BJ (cell line): ENCODE results near the gene SBF1. TPM values are rescaled to one million over a fixed set of nuclear protein-coding genes. Genes with fewer than 3 reads are reported as not detected.

Source experiments
- CTCF ChIA-PET: fragments of 350-600 bp; formaldehyde crosslinking; extraction: SDS; loops from one replicate; lab custom pipeline; 2021; ENCODE audit warnings: antibody characterized with exemption, inconsistent platforms; lab: Yijun Ruan, JAX
- POLR2A ChIA-PET: fragments of 300-600 bp; sonication (Branson Sonifier 250); formaldehyde crosslinking; extraction: SDS; loops from one replicate; lab custom pipeline; 2021; ENCODE audit warnings: antibody characterized with exemption; lab: Charles Lee
- DNase-seq: peaks from one replicate; pipeline ENCODE4 v3.0.0-alpha.2; 2011; ENCODE audit warnings: low read depth
- H3K27me3 ChIP-seq: 2 replicates; pipeline ENCODE4 v1.6.0; 2011; ENCODE audit warnings: low read length; ENCODE audit not compliant: control insufficient read depth, insufficient read depth
- H3K36me3 ChIP-seq: 2 replicates; pipeline ENCODE4 v1.5.1; 2011; ENCODE audit warnings: low read length; ENCODE audit not compliant: control insufficient read depth, insufficient read depth
- H3K4me3 ChIP-seq: 2 replicates; pipeline ENCODE4 v1.5.1; 2011; ENCODE audit warnings: low read depth, mild to moderate bottlenecking, control low read depth, low read length
- polyA plus RNA-seq: library from polyadenylated mRNA; depleted of rRNA; stranded (reverse); fragments of >200 nt; gene quantifications from 2 replicates; pipeline ENCODE4 v1.2.3, GENCODE V29; 2011
- TF ChIP-seq, protein P1 (sequence below): IDR thresholded peaks from 2 replicates; pipeline ENCODE4 v1.5.1; 2011; ENCODE audit warnings: low read depth, mild to moderate bottlenecking, control low read depth, inconsistent platforms, low read length, moderate library complexity; ENCODE audit not compliant: insufficient read depth

SBF1 gene
- polyA plus RNA-seq, 1 experiment = 34.7 TPM

DNA sequence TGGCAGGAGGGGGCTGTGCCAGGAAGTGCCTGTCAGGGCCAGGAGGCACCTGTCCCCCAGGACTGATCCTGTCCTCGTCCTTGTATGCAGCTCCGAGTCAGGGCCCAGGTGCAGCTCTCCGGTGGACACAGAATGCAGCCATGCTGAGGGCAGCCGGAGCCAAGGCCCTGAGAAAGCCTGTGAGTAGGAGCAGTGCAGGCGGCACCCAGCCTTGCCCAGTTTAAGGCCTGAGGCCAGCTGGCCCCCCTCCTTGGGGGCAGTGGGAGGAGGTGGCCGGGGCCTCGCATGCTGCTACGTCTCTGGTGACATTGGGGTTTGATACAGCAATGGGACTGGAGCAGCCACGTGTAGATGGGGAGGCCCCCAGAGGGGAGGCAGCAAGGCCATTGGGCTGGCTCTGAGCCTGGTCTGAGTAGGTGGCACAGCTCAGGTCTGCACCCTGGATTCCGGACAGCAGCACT, 34.9 kb downstream of the SBF1 start:
- TF ChIP-seq, protein P1, sequence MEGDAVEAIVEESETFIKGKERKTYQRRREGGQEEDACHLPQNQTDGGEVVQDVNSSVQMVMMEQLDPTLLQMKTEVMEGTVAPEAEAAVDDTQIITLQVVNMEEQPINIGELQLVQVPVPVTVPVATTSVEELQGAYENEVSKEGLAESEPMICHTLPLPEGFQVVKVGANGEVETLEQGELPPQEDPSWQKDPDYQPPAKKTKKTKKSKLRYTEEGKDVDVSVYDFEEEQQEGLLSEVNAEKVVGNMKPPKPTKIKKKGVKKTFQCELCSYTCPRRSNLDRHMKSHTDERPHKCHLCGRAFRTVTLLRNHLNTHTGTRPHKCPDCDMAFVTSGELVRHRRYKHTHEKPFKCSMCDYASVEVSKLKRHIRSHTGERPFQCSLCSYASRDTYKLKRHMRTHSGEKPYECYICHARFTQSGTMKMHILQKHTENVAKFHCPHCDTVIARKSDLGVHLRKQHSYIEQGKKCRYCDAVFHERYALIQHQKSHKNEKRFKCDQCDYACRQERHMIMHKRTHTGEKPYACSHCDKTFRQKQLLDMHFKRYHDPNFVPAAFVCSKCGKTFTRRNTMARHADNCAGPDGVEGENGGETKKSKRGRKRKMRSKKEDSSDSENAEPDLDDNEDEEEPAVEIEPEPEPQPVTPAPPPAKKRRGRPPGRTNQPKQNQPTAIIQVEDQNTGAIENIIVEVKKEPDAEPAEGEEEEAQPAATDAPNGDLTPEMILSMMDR = no peak
- ChIA-PET POLR2A (no interaction called here), CTCF (interaction anchor here (0.7 kb wide), 1 partner anchor 13 kb away, joined by 3 read pairs; no protein-coding TSS in a partner anchor)
- Histone ChIP-seq H3K4me3 (no peak overlapping the region), H3K36me3 (peaks cover 39% of the 10 kb centered on the region), H3K27me3 (no peaks in the 10 kb centered on the region)
- no peak for DNase-seq

GRCh38 chr22:50439314-50439870, 35.4 kb downstream of the SBF1 start:
- ChIA-PET POLR2A (no interaction called here), CTCF (interaction anchor here (0.7 kb wide), 1 partner anchor 13 kb away, joined by 3 read pairs; no protein-coding TSS in a partner anchor)
- Histone ChIP-seq H3K4me3 (no peak overlapping the region), H3K36me3 (peaks cover 40% of the 10 kb centered on the region), H3K27me3 (no peaks in the 10 kb centered on the region)
- TF ChIP-seq, protein P1 = no peak
- DNase-seq = no peak

- ChIA-PET CTCF (interaction anchor here (0.6 to 1.3 kb wide), 2 partner anchors 64 to 182 kb away, joined by 3 to 5 read pairs; no protein-coding TSS in a partner anchor), POLR2A (interaction anchor here (0.5 kb wide), 1 partner anchor 129 kb away, joined by 25 read pairs; no protein-coding TSS in a partner anchor)
- H3K4me3 ChIP-seq = no peak overlapping the region
- no peak for DNase-seq
- peaks cover 40% of the 10 kb centered on the region for H3K36me3 ChIP-seq
- no peaks in the 10 kb centered on the region for H3K27me3 ChIP-seq
- TF ChIP-seq, protein P1 = no peak
Measured at GRCh38 chr22:50438305-50439275, 36.2 kb downstream of the SBF1 start.

DNA sequence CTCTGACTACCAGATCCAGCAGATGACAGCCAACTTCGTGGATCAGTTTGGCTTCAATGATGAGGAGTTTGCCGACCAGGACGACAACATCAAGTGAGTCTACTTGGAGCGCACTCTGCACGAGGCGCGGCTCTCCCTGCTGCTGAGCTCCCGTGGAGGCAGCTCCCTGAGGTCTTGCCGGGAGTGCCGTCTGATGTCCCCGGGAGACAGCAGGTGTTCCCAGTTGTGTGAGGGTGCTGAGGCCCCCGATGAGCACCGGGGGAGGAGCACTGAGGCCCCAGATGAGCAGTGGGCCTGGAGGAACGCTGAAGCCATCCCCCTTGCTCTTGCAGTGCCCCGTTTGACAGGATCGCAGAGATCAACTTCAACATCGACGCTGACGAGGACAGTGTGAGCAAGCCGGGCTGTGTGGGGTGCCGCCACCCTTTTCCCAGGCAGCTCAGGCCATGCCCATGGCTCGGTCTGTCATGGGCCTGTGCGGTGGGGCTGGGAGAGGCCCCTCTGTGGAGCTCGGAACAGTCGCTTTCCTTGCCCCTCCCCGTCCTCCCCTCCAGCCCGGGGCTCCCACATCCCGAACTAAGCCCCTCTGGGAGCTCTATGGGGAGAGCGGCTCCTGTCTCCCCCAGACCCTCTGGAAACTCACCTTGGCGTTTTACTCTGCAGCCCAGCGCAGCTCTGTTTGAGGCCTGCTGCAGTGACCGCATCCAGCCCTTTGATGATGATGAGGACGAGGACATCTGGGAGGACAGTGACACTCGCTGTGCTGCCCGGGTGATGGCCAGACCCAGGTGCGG, 37.1 kb downstream of the SBF1 start:
- ChIA-PET POLR2A (interaction anchor here (0.5 kb wide), 1 partner anchor 128 kb away, joined by 25 read pairs; no protein-coding TSS in a partner anchor), CTCF (interaction anchor here (0.6 to 1.3 kb wide), 3 partner anchors 65 to 246 kb away, joined by 3 to 5 read pairs (median 4); no protein-coding TSS in a partner anchor)
- TF ChIP-seq, protein P1 = no peak
- no peak for DNase-seq
- H3K36me3 ChIP-seq = peaks cover 42% of the 10 kb centered on the region
- H3K27me3 ChIP-seq = no peaks in the 10 kb centered on the region
- H3K4me3 ChIP-seq = no peak overlapping the region
